Breast epithelium (tissue), 4 donors: ENCODE measurements around the gene POU3F2. TPM values are rescaled to one million over a fixed set of nuclear protein-coding genes. Genes with fewer than 3 reads are reported as not detected.
A peak's percentile ranks its signal among the peaks of the same experiment; 100 is the strongest.

ENCODE experiments used
- DNase-seq, 2 donors: peaks; one replicate each; pipeline ENCODE4 v3.0.0-alpha.2; 2019; ENCODE audit warnings: low spot score in 2 of 2
- H3K27ac ChIP-seq, 2 donors: fragments of 200-600 bp; sonication (generic) in 1 of 2; one replicate each; pipeline ENCODE4 v1.5.1; 2016 to 2019; ENCODE audit warnings: mild to moderate bottlenecking in 1 of 2
- H3K27me3 ChIP-seq, 2 donors: fragments of 200-600 bp; sonication (generic) in 1 of 2; one replicate each; pipeline versions ENCODE4 v1.5.1 to v1.6.0; 2017 to 2019; ENCODE audit warnings: control low read depth in 1 of 2, mild to moderate bottlenecking in 1 of 2
- H3K36me3 ChIP-seq: fragments of 200-600 bp; one replicate; pipeline ENCODE4 v1.5.1; 2019
- H3K4me1 ChIP-seq, 2 donors: fragments of 200-600 bp; sonication (generic); one replicate each; pipeline ENCODE4 v1.5.1; 2016 to 2019; ENCODE audit warnings: control low read depth in 1 of 2
- H3K4me3 ChIP-seq, 3 donors: fragments of 200-600 bp; sonication (generic); 1 replicate in 2 of 3; 2 replicates in 1 of 3; pipeline ENCODE4 v1.5.1; 2016 to 2019; ENCODE audit warnings: mild to moderate bottlenecking in 3 of 3, moderate library complexity in 2 of 3
- H3K9me3 ChIP-seq, 2 donors: fragments of 200-600 bp; sonication (generic) in 1 of 2; one replicate each; pipeline ENCODE4 v1.5.1; 2016 to 2019; ENCODE audit warnings: control low read depth in 1 of 2
- POLR2A ChIP-seq: fragments of 450-650 bp; IDR thresholded peaks from one replicate; pipeline ENCODE4 v1.6.1; 2016; ENCODE audit warnings: antibody characterized with exemption, mild to moderate bottlenecking, moderate library complexity
- POLR2AphosphoS5 ChIP-seq, 3 donors: sonication (generic); formaldehyde crosslinking; IDR thresholded peaks; one replicate each; pipeline ENCODE4 v1.6.1; 2017; ENCODE audit warnings: antibody characterized with exemption in 3 of 3
- intact Hi-C: fragments of 100-400 bp; cut with DNase I; formaldehyde crosslinking; loops from one replicate; pipeline ENCODE4 v1.15.1; 2023; ENCODE audit warnings: low total_unique reads
- total RNA-seq, 3 donors: library from RNA; depleted of rRNA; stranded (reverse); fragments of >200 nt; gene quantifications; one replicate each; pipeline ENCODE4 v1.1.0, GENCODE V29; 2016
- TF ChIP-seq, protein P1 (sequence below), 3 donors: fragments of 450-650 bp; IDR thresholded peaks; one replicate each; pipeline ENCODE4 v1.5.1; 2016 to 2017; ENCODE audit warnings: antibody characterized with exemption in 3 of 3, mild to moderate bottlenecking in 3 of 3, moderate library complexity in 3 of 3

The POU3F2 gene
- total RNA-seq, 3 donors from 2014 or later: not detected

DNA sequence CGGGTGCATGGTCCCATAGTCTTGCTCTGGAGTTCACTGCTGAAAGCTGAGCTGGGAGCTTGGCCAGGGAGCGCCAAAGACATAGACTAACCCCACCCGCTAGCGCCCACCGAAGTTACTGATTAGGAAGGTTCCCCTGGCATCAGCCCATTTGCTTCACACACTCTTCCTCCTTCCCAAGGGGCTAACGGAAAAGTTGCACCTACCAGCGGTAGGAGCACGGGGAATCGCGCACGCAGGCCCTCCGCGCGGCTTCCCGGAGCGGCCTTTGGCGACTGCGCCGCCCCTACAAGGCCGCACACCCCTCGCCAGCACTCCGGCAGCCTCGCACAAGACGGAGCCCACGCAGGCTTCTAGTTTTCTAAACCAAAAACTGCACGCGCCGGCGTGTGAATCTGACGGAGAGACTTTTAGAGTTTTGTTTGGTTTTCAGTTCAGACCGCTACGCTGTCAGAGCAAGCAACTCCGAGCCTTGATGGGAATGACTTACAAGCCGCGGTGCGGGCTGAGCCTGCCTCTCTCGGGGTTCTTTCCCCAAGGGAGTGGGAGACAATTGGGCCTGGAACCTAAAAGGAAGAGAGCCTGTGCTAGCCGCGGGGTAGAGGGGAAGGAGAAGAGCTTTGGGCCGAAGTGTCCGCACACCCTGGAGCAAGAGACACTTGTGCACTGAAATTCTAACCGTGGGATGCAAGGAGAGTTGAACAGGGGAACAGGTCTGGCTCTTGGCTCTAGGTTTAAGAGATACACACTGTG, 891 bp upstream of the POU3F2 start:
- H3K4me1 ChIP-seq: peaks cover 19 to 21% of the 10 kb centered on the region in 2 donors
- no peaks in the 10 kb centered on the region for H3K36me3 ChIP-seq
- no peaks in the 10 kb centered on the region for H3K9me3 ChIP-seq
- peak overlapping the region; percentile 44 to 74 (median 57) for H3K4me3 ChIP-seq
- DNase-seq: no peak
- intact Hi-C loops: no loop called here
- H3K27me3 ChIP-seq: peaks cover 14 to 97% of the 10 kb centered on the region in 2 donors
- TF ChIP-seq POLR2AphosphoS5 (IDR thresholded peaks at IDR 0.05) (no peak), POLR2A (no peak)
- TF ChIP-seq, protein P1, sequence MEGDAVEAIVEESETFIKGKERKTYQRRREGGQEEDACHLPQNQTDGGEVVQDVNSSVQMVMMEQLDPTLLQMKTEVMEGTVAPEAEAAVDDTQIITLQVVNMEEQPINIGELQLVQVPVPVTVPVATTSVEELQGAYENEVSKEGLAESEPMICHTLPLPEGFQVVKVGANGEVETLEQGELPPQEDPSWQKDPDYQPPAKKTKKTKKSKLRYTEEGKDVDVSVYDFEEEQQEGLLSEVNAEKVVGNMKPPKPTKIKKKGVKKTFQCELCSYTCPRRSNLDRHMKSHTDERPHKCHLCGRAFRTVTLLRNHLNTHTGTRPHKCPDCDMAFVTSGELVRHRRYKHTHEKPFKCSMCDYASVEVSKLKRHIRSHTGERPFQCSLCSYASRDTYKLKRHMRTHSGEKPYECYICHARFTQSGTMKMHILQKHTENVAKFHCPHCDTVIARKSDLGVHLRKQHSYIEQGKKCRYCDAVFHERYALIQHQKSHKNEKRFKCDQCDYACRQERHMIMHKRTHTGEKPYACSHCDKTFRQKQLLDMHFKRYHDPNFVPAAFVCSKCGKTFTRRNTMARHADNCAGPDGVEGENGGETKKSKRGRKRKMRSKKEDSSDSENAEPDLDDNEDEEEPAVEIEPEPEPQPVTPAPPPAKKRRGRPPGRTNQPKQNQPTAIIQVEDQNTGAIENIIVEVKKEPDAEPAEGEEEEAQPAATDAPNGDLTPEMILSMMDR (IDR thresholded peaks at IDR 0.05): no peak
- H3K27ac ChIP-seq: no peak overlapping the region

DNA sequence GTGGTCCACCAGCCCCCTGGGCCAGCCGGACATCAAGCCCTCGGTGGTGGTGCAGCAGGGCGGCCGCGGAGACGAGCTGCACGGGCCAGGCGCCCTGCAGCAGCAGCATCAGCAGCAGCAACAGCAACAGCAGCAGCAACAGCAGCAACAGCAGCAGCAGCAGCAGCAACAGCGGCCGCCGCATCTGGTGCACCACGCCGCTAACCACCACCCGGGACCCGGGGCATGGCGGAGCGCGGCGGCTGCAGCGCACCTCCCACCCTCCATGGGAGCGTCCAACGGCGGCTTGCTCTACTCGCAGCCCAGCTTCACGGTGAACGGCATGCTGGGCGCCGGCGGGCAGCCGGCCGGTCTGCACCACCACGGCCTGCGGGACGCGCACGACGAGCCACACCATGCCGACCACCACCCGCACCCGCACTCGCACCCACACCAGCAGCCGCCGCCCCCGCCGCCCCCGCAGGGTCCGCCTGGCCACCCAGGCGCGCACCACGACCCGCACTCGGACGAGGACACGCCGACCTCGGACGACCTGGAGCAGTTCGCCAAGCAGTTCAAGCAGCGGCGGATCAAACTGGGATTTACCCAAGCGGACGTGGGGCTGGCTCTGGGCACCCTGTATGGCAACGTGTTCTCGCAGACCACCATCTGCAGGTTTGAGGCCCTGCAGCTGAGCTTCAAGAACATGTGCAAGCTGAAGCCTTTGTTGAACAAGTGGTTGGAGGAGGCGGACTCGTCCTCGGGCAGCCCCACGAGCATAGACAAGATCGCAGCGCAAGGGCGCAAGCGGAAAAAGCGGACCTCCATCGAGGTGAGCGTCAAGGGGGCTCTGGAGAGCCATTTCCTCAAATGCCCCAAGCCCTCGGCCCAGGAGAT, 1.0 kb downstream of the POU3F2 start:
- Histone ChIP-seq H3K4me3 (peak overlapping the region; percentile 44 to 74 (median 57)), H3K36me3 (no peaks in the 10 kb centered on the region), H3K27me3 (peaks cover 14 to 97% of the 10 kb centered on the region in 2 donors), H3K27ac (no peak overlapping the region), H3K4me1 (peaks cover 19 to 21% of the 10 kb centered on the region in 2 donors), H3K9me3 (no peaks in the 10 kb centered on the region)
- intact Hi-C loops: no loop called here
- no peak for DNase-seq
- TF ChIP-seq, protein P1 (IDR thresholded peaks at IDR 0.05): no peak
- TF ChIP-seq POLR2AphosphoS5 (IDR thresholded peaks at IDR 0.05): no peak

DNA sequence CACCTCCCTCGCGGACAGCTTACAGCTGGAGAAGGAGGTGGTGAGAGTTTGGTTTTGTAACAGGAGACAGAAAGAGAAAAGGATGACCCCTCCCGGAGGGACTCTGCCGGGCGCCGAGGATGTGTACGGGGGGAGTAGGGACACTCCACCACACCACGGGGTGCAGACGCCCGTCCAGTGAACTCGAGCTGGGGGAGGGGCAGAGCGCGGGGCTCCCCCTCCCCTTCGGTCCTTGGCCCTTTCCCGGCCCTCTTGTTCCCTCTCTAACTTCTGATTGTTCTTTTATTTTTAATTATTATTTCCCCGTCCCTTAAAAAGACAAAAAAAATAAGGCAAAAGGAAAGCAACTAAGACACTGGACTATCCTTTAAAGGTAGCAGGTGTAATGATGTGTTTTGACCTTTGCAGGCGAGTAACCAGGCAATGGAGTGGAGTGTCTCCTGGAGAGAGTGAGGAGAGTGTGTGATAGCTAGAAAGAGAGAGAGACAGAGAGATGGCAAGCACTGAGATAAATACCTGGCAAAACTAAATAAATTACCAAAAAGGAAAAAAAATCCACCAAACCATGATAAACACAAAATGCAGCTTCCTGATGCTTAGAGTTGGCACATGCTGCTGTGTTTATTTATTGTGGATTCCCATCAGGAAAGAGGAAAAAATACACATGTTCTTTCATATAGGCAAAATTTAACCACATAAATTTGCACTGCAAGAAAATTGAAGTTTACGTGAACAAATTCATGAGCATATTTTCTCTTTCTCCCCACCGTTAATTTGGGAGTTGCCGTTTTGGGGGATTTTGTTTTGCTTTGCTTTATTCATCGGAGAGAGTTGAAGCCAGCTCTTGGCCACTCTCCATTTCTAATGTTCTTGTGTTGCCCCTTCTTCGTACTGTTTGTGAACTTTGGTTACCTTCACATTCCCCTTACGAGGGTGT, 1.9 kb downstream of the POU3F2 start:
- Histone ChIP-seq H3K4me1 (peaks cover 19 to 21% of the 10 kb centered on the region in 2 donors), H3K27me3 (peaks cover 11 to 97% of the 10 kb centered on the region in 2 donors), H3K4me3 (peak overlapping the region in 1 of 3 donors; percentile 74), H3K27ac (no peak overlapping the region), H3K9me3 (no peaks in the 10 kb centered on the region), H3K36me3 (no peaks in the 10 kb centered on the region)
- intact Hi-C loops: no loop called here
- TF ChIP-seq, protein P1 (IDR thresholded peaks at IDR 0.05): no peak
- TF ChIP-seq POLR2A (no peak), POLR2AphosphoS5 (IDR thresholded peaks at IDR 0.05) (no peak)
- no peak for DNase-seq

DNA sequence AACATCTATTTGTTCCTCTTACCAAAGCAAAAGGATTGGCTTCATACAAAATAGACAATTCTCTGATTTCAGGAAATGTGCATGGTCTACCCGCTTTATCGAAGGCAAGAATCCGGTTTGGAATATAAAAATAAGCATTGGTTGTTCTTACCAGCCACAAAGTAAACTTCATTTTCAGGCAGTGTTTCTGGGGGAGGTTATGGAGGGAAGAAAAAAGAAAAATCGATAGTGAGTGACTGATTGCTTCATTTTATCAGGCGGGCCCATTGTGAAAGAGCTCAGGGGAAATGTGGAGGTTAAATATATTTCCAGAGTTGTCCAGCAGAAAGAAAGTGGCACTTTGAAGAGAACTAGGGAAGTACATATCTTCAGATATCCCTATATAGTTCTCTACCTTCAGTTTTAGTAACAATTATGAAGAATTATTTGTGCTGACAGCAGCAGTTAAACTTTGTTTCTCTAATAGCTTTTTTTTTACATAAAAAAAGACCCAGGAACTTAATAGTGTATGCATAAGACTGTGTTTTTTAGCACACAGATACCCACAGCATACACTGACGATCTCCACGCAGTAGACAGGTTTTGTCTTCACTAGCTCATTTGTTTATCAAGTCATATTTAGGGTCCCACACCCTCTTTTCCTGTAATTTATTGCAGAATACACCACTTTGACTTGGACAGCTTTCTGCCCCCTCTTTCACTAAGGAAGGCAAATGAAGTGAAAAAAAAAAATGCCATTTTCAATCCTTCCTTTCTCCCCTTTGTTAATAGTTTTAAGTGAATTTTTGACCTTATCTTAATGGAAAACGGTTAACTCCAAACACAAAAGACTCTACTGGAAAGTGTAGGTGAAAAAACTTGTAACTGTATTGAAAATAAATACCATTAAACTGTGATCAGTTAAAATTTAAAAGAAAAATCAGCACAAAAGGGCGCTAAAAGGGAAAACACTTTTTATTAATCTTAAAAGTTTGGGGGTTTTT, 2.9 kb downstream of the POU3F2 start:
- no peak overlapping the region for H3K4me3 ChIP-seq
- peaks cover 13 to 15% of the 10 kb centered on the region in 2 donors for H3K4me1 ChIP-seq
- no peak overlapping the region for H3K27ac ChIP-seq
- H3K27me3 ChIP-seq: peaks cover 12 to 97% of the 10 kb centered on the region in 2 donors
- TF ChIP-seq POLR2AphosphoS5 (IDR thresholded peaks at IDR 0.05): no peak
- TF ChIP-seq POLR2A: no peak
- TF ChIP-seq, protein P1 (IDR thresholded peaks at IDR 0.05): no peak
- H3K9me3 ChIP-seq: no peaks in the 10 kb centered on the region
- intact Hi-C loops: no loop called here
- DNase-seq: no peak
- H3K36me3 ChIP-seq: no peaks in the 10 kb centered on the region
